Keratinocyte (primary cell): Measurements from ENCODE around the gene NELL1. TPM values are rescaled to one million over a fixed set of nuclear protein-coding genes. Genes with fewer than 3 reads are reported as not detected.

ENCODE experiments used
- DNase-seq: peaks from one replicate; pipeline ENCODE4 v3.0.0-alpha.2; 2011; ENCODE audit warnings: low read depth, missing footprints, low spot score
- FAIRE-seq: peaks from 2 replicates; lab custom pipeline; 2011; peaks lifted over from hg19 to GRCh38; lab: Jason Lieb, UNC
- H2AFZ ChIP-seq: 2 replicates; pipeline ENCODE4 v1.6.0; 2012; ENCODE audit warnings: low read length, control low read depth, inconsistent platforms; ENCODE audit not compliant: control insufficient read depth
- H3K27ac ChIP-seq: 2 replicates; pipeline ENCODE4 v1.5.1; 2011; ENCODE audit warnings: low read length; ENCODE audit not compliant: control insufficient read depth, insufficient read depth
- H3K27me3 ChIP-seq: 3 replicates; pipeline ENCODE4 v1.6.0; 2011; ENCODE audit warnings: low read length; ENCODE audit not compliant: control insufficient read depth, insufficient read depth; ENCODE audit errors: extremely low read depth
- H3K36me3 ChIP-seq, 2 experiments: 2 replicates in 1 of 2; 3 replicates in 1 of 2; pipeline ENCODE4 v1.5.1; 2011; ENCODE audit warnings: low read length in 2 of 2, mild to moderate bottlenecking in 1 of 2; ENCODE audit not compliant: control insufficient read depth in 2 of 2, insufficient read depth in 2 of 2; ENCODE audit errors: extremely low read depth in 1 of 2
- H3K4me1 ChIP-seq: 3 replicates; pipeline ENCODE4 v1.5.1; 2011; ENCODE audit warnings: low read length; ENCODE audit not compliant: control insufficient read depth, insufficient read depth; ENCODE audit errors: extremely low read depth
- H3K4me2 ChIP-seq: 3 replicates; pipeline ENCODE4 v1.6.0; 2011; ENCODE audit warnings: low read depth, low read length; ENCODE audit not compliant: control insufficient read depth, insufficient read depth; ENCODE audit errors: extremely low read depth
- H3K4me3 ChIP-seq, 3 experiments: fragments of 200-600 bp in 1 of 3; sonication (generic) in 1 of 3; 2 replicates in 2 of 3; 3 replicates in 1 of 3; pipeline ENCODE4 v1.5.1; 2011 to 2016; ENCODE audit warnings: low read length in 3 of 3, mild to moderate bottlenecking in 3 of 3, control low read depth in 2 of 3, inconsistent platforms in 1 of 3, low read depth in 1 of 3, mixed read lengths in 1 of 3, mixed run types in 1 of 3, moderate library complexity in 1 of 3; ENCODE audit not compliant: control insufficient read depth in 2 of 3, insufficient read depth in 2 of 3; ENCODE audit errors: extremely low read depth in 1 of 3
- H3K79me2 ChIP-seq: 2 replicates; pipeline ENCODE4 v1.6.0; 2012; ENCODE audit warnings: low read length; ENCODE audit not compliant: control insufficient read depth, insufficient read depth
- H3K9ac ChIP-seq: 3 replicates; pipeline ENCODE4 v1.6.0; 2011; ENCODE audit warnings: low read length; ENCODE audit not compliant: control insufficient read depth, insufficient read depth; ENCODE audit errors: extremely low read depth
- H3K9me1 ChIP-seq: 3 replicates; pipeline ENCODE4 v1.6.0; 2011; ENCODE audit warnings: low read length; ENCODE audit not compliant: control insufficient read depth, insufficient read depth; ENCODE audit errors: extremely low read depth
- H3K9me3 ChIP-seq: 2 replicates; pipeline ENCODE4 v1.5.1; 2012; ENCODE audit warnings: low read depth, low read length; ENCODE audit not compliant: control insufficient read depth
- H4K20me1 ChIP-seq: 3 replicates; pipeline ENCODE4 v1.6.0; 2011; ENCODE audit warnings: low read length; ENCODE audit not compliant: control insufficient read depth, insufficient read depth; ENCODE audit errors: extremely low read depth
- CTCF ChIP-seq, 3 experiments: IDR thresholded peaks in 1 of 3; conservative IDR thresholded peaks in 1 of 3; optimal IDR thresholded peaks in 1 of 3; 2 replicates in 2 of 3; 3 replicates in 1 of 3; pipeline versions ENCODE3 to v1.5.1; 2011; ENCODE audit warnings: low read length in 3 of 3, mild to moderate bottlenecking in 3 of 3, moderate library complexity in 2 of 3, control low read depth in 1 of 3, inconsistent platforms in 1 of 3; ENCODE audit not compliant: insufficient read depth in 2 of 3; ENCODE audit errors: extremely low read depth in 1 of 3
- EZH2 ChIP-seq: IDR thresholded peaks from one replicate; pipeline ENCODE4 v1.6.1; 2012; ENCODE audit warnings: inconsistent platforms, mild to moderate bottlenecking, low read length, moderate library complexity
- dilution Hi-C: fragments of 300-500 bp; cut with MboI; formaldehyde crosslinking; loops from one replicate; pipeline ENCODE4 v1.7.0; 2020; ENCODE audit warnings: low sequenced_read_pairs; ENCODE audit not compliant: extremely low pct_ligation_motif_present
- polyA plus RNA-seq, 5 experiments: library from polyadenylated mRNA; depleted of rRNA in 3 of 5; stranded (reverse) in 3 of 5; stranded (forward) in 1 of 5; unstranded in 1 of 5; fragments of >200 nt; gene quantifications; 1 replicate in 1 of 5; 2 replicates in 3 of 5; 3 replicates in 1 of 5; pipeline versions ENCODE4 v1.2.1 to v1.2.3, GENCODE V29; 2011 to 2012; ENCODE audit warnings: missing spikeins in 2 of 5, low read depth in 1 of 5, low replicate concordance in 1 of 5

The NELL1 gene
- polyA plus RNA-seq, 1 donor (not counting 4 experiments of a cell fraction or from before 2014, with no cell fraction given): not detected

GRCh38 chr11:21307874-21308273 is 638.5 kb downstream of the NELL1 start:
- DNase-seq (no peak), FAIRE-seq (no peak)
- dilution Hi-C loops: no loop called here
- no peak overlapping the region for H2AFZ ChIP-seq
- H3K4me2 ChIP-seq: no peak overlapping the region
- TF ChIP-seq CTCF (optimal IDR thresholded peaks at IDR 0.05 in 1 of 3, IDR thresholded peaks at IDR 0.05 in 1 of 3, conservative IDR thresholded peaks at IDR 0.05 in 1 of 3; ENCODE audit: extremely low read depth in 1 of 3, insufficient read depth in 2 of 3, low read length in 3 of 3) (no peak), EZH2 (no peak)
- H3K27ac ChIP-seq: no peak overlapping the region
- H4K20me1 ChIP-seq: no peaks in the 10 kb centered on the region
- no peaks in the 10 kb centered on the region for H3K27me3 ChIP-seq
- H3K4me3 ChIP-seq: no peak overlapping the region
- no peaks in the 10 kb centered on the region for H3K9me3 ChIP-seq
- no peaks in the 10 kb centered on the region for H3K79me2 ChIP-seq
- no peaks in the 10 kb centered on the region for H3K36me3 ChIP-seq
- no peaks in the 10 kb centered on the region for H3K4me1 ChIP-seq
- no peak overlapping the region for H3K9ac ChIP-seq
- no peaks in the 10 kb centered on the region for H3K9me1 ChIP-seq

GRCh38 chr11:21316591-21316990 is 647.2 kb downstream of the NELL1 start:
- H3K4me2 ChIP-seq: no peak overlapping the region
- no peak overlapping the region for H3K4me3 ChIP-seq
- no peaks in the 10 kb centered on the region for H3K9me3 ChIP-seq
- H4K20me1 ChIP-seq: no peaks in the 10 kb centered on the region
- TF ChIP-seq EZH2: no peak
- TF ChIP-seq CTCF (optimal IDR thresholded peaks at IDR 0.05 in 1 of 3, IDR thresholded peaks at IDR 0.05 in 1 of 3, conservative IDR thresholded peaks at IDR 0.05 in 1 of 3; ENCODE audit: extremely low read depth in 1 of 3, insufficient read depth in 2 of 3, low read length in 3 of 3): no peak
- FAIRE-seq (no peak), DNase-seq (no peak)
- H3K27ac ChIP-seq: no peak overlapping the region
- dilution Hi-C loops: no loop called here
- no peaks in the 10 kb centered on the region for H3K27me3 ChIP-seq
- no peaks in the 10 kb centered on the region for H3K36me3 ChIP-seq
- H3K4me1 ChIP-seq: no peaks in the 10 kb centered on the region
- no peak overlapping the region for H2AFZ ChIP-seq
- no peak overlapping the region for H3K9ac ChIP-seq
- H3K79me2 ChIP-seq: no peaks in the 10 kb centered on the region
- H3K9me1 ChIP-seq: no peaks in the 10 kb centered on the region
